Right lobe of liver (tissue), 4 donors: ENCODE results near the gene NOS1AP.

Experiments used
- CTCF ChIP-seq, 4 donors: fragments of 200-600 bp in 3 of 4; fragments of 450-650 bp in 1 of 4; IDR thresholded peaks; one replicate each; pipeline versions ENCODE4 v1.5.1 to v1.8.0; 2016 to 2022; ENCODE audit warnings: antibody characterized with exemption in 4 of 4, mild to moderate bottlenecking in 2 of 4
- POLR2A ChIP-seq: fragments of 450-650 bp; IDR thresholded peaks from one replicate; pipeline ENCODE4 v1.6.1; 2017; ENCODE audit warnings: antibody characterized with exemption, mild to moderate bottlenecking
- donor health status: DM: no; HTN: no; CAD: no.
- donor health status: DM: no; HTN: no; CAD: no.
- donor health status: DM: no; HTN: yes; CAD: no.

- TF ChIP-seq CTCF (IDR thresholded peaks at IDR 0.05) (no peak), POLR2A (no peak)
Measured at GRCh38 chr1:162220009-162220539, 150.6 kb downstream of the NOS1AP start.
